IMR-90 (cell line): ENCODE measurements around the gene NREP. TPM values are rescaled to one million over a fixed set of nuclear protein-coding genes. Genes with fewer than 3 reads are reported as not detected.

Experiments
- ATAC-seq: fragments of 200-7000 bp; cut with Tn5 transposase; 2 replicates; pipeline ENCODE4 v1.9.1; 2020; ENCODE audit warnings: low read depth, mild to moderate bottlenecking, moderate library complexity
- BruUV-seq: library from RNA; stranded (reverse); fragments of 400-500 nt; replicated peaks from 2 replicates; lab custom pipeline; 2021; lab: Mats Ljungman, UMichigan
- CTCF ChIA-PET: fragments of 300-600 bp; formaldehyde crosslinking; extraction: SDS; loops from one replicate; lab custom pipeline; 2021; ENCODE audit warnings: antibody characterized with exemption; lab: Yijun Ruan, JAX
- POLR2A ChIA-PET: fragments of 300-600 bp; sonication (Branson Sonifier 250); formaldehyde crosslinking; loops from one replicate; lab custom pipeline; 2022; ENCODE audit warnings: antibody characterized with exemption; ENCODE audit not compliant: unreplicated experiment; lab: Charles Lee
- DNase-seq: peaks from one replicate; pipeline ENCODE4 v3.0.0; 2013
- H2AFZ ChIP-seq: replicated peaks from 2 replicates; pipeline ENCODE3; 2013; ENCODE audit warnings: low read length, mild to moderate bottlenecking; ENCODE audit not compliant: poor library complexity
- H2AK5ac ChIP-seq: 2 replicates; pipeline ENCODE4 v1.6.1; 2013; ENCODE audit warnings: low read depth, low read length, inconsistent platforms
- H2AK9ac ChIP-seq: replicated peaks from 2 replicates; pipeline ENCODE3; 2013; ENCODE audit warnings: mild to moderate bottlenecking, low read depth, low read length, moderate library complexity; ENCODE audit not compliant: poor library complexity
- H2BK120ac ChIP-seq: 2 replicates; pipeline ENCODE4 v1.6.1; 2013; ENCODE audit warnings: low read depth, low read length, inconsistent platforms
- H2BK15ac ChIP-seq: 3 replicates; pipeline ENCODE4 v1.6.1; 2013; ENCODE audit warnings: low read depth, low read length, inconsistent platforms
- H2BK20ac ChIP-seq: 2 replicates; pipeline ENCODE4 v1.6.1; 2013; ENCODE audit warnings: low read depth, mild to moderate bottlenecking, inconsistent platforms, low read length, moderate library complexity
- H2BK5ac ChIP-seq: 2 replicates; pipeline ENCODE4 v1.6.1; 2013; ENCODE audit warnings: mild to moderate bottlenecking, low read depth, low read length, inconsistent platforms; ENCODE audit not compliant: poor library complexity, severe bottlenecking
- H3K14ac ChIP-seq: replicated peaks from 2 replicates; pipeline ENCODE4 v1.6.1; 2013; ENCODE audit warnings: low read depth, low read length, inconsistent platforms
- H3K18ac ChIP-seq: 2 replicates; pipeline ENCODE4 v1.6.1; 2013; ENCODE audit warnings: low read depth, low read length, control low read depth
- H3K23ac ChIP-seq: 2 replicates; pipeline ENCODE4 v1.6.1; 2013; ENCODE audit warnings: low read depth, low read length, inconsistent platforms
- H3K27ac ChIP-seq: 2 replicates; pipeline ENCODE4 v1.5.1; 2013; ENCODE audit warnings: mild to moderate bottlenecking, control low read depth, low read length; ENCODE audit not compliant: insufficient read depth
- H3K27me3 ChIP-seq: 2 replicates; pipeline ENCODE4 v1.6.1; 2013; ENCODE audit warnings: low read length; ENCODE audit not compliant: control insufficient read depth, insufficient read depth
- H3K36me3 ChIP-seq: 2 replicates; pipeline ENCODE4 v1.6.1; 2013; ENCODE audit warnings: low read length, mixed read lengths; ENCODE audit not compliant: control insufficient read depth, insufficient read depth
- H3K4ac ChIP-seq: 2 replicates; pipeline ENCODE4 v1.6.1; 2013; ENCODE audit warnings: low read depth, low read length, inconsistent platforms
- H3K4me1 ChIP-seq: 2 replicates; pipeline ENCODE4 v1.6.1; 2013; ENCODE audit warnings: low read length, mixed read lengths; ENCODE audit not compliant: control insufficient read depth, insufficient read depth
- H3K4me2 ChIP-seq: 2 replicates; pipeline ENCODE4 v1.6.1; 2013; ENCODE audit warnings: low read depth, mild to moderate bottlenecking, control low read depth, low read length, moderate library complexity
- H3K4me3 ChIP-seq: 2 replicates; pipeline ENCODE4 v1.5.1; 2013; ENCODE audit warnings: low read depth, mild to moderate bottlenecking, control low read depth, low read length, moderate library complexity; ENCODE audit not compliant: insufficient read depth
- H3K56ac ChIP-seq: 2 replicates; pipeline ENCODE4 v1.6.1; 2013; ENCODE audit warnings: low read length, inconsistent platforms; ENCODE audit not compliant: insufficient read depth; ENCODE audit errors: extremely low read depth
- H3K79me1 ChIP-seq, 2 experiments: 2 replicates each; pipeline ENCODE4 v1.6.1; 2013; ENCODE audit warnings: low read length in 2 of 2, inconsistent platforms in 1 of 2, low read depth in 1 of 2
- H3K9ac ChIP-seq: 2 replicates; pipeline ENCODE4 v1.6.1; 2013; ENCODE audit warnings: low read depth, low read length, control low read depth
- H3K9me1 ChIP-seq: 2 replicates; pipeline ENCODE4 v1.6.1; 2013; ENCODE audit warnings: low read length, inconsistent platforms; ENCODE audit not compliant: insufficient read depth
- H3K9me3 ChIP-seq: 2 replicates; pipeline ENCODE4 v1.6.1; 2013; ENCODE audit warnings: low read length; ENCODE audit not compliant: control insufficient read depth, insufficient read depth
- H4K20me1 ChIP-seq: 2 replicates; pipeline ENCODE4 v1.6.1; 2013; ENCODE audit warnings: low read length, inconsistent platforms; ENCODE audit not compliant: insufficient read depth
- H4K5ac ChIP-seq: 2 replicates; pipeline ENCODE4 v1.6.1; 2013; ENCODE audit warnings: mild to moderate bottlenecking, low read depth, low read length, control low read depth
- H4K8ac ChIP-seq, 2 experiments: 2 replicates each; pipeline ENCODE4 v1.6.1; 2013; ENCODE audit warnings: low read depth in 2 of 2, low read length in 2 of 2, control low read depth in 1 of 2, inconsistent platforms in 1 of 2
- H4K91ac ChIP-seq: 2 replicates; pipeline ENCODE4 v1.6.1; 2013; ENCODE audit warnings: low read depth, low read length, inconsistent platforms; ENCODE audit not compliant: insufficient read depth
- CHD1 ChIP-seq: IDR thresholded peaks from 2 replicates; pipeline ENCODE4 v1.6.1; 2012; ENCODE audit warnings: low read depth, low read length, improper control_type of control experiment
- MAFK ChIP-seq: IDR thresholded peaks from 2 replicates; pipeline ENCODE4 v1.6.1; 2012; ENCODE audit warnings: low read depth, low read length, improper control_type of control experiment
- MAZ ChIP-seq: IDR thresholded peaks from 2 replicates; pipeline ENCODE4 v1.6.1; 2012; ENCODE audit warnings: low read depth, mild to moderate bottlenecking, low read length, improper control_type of control experiment, moderate library complexity, borderline replicate concordance
- RCOR1 ChIP-seq: IDR thresholded peaks from 2 replicates; pipeline ENCODE4 v1.6.1; 2012; ENCODE audit warnings: mild to moderate bottlenecking, low read length, improper control_type of control experiment; ENCODE audit not compliant: insufficient replicate concordance
- RFX5 ChIP-seq: IDR thresholded peaks from 2 replicates; pipeline ENCODE4 v1.8.0; 2012; ENCODE audit warnings: low read depth, mild to moderate bottlenecking, low read length, moderate library complexity
- USF2 ChIP-seq: fragments of 150-350 bp; IDR thresholded peaks from 2 replicates; pipeline ENCODE4 v1.6.1; 2017; ENCODE audit warnings: mild to moderate bottlenecking, antibody characterized with exemption, low read length, low read depth
- WGBS, 2 experiments: methylation state at CpG; one replicate each; pipeline versions ENCODE4 v1.1.5 to v1.1.7; 2013; ENCODE audit warnings: missing lambda C conversion rate in 2 of 2; ENCODE audit not compliant: insufficient read length in 1 of 2; ENCODE audit errors: extremely low coverage in 2 of 2; 5-methylcytosine and 5-hydroxymethylcytosine counted together
- dilution Hi-C: fragments of 300-500 bp; cut with HindIII; formaldehyde crosslinking; loops from one replicate; pipeline ENCODE4 v1.14.3; 2018; ENCODE audit warnings: low sequenced_read_pairs; ENCODE audit not compliant: unreplicated experiment
- in situ Hi-C: fragments of 300-500 bp; cut with MboI; formaldehyde crosslinking; loops from 3 replicates; pipeline ENCODE4 v1.14.3; 2019; ENCODE audit warnings: low sequenced_read_pairs, inconsistent platforms, mixed read lengths
- intact Hi-C: fragments of 100-400 bp; cut with micrococcal nuclease; formaldehyde crosslinking; loops from 2 replicates; pipeline ENCODE4 v1.10.0; 2022
- polyA plus RNA-seq, 3 experiments: library from polyadenylated mRNA; depleted of rRNA; stranded (reverse); fragments of >200 nt; gene quantifications; 2 replicates each; pipeline ENCODE4 v1.2.3, GENCODE V29; 2012; ENCODE audit warnings: low replicate concordance in 1 of 3
- total RNA-seq: library from RNA; depleted of rRNA; stranded (reverse); fragments of >200 nt; gene quantifications from 2 replicates; pipeline ENCODE4 v1.2.3, GENCODE V29; 2012

NREP gene
- total and polyA plus RNA-seq, 2 of the 4 experiments (the other 2 are of a cell fraction), result 178 to 277 TPM

- no TSS peak for BruUV-seq
- no CpG with 5 or more reads among the region's 1 CpG for WGBS, 2 experiments
- POLR2A ChIA-PET, result no interaction called here
These were observed 49.3 kb downstream of the NREP start for GRCh38 chr5:111707630-111708164.

More at GRCh38 chr5:111707630-111708164, 49.3 kb downstream of the NREP start:
- no peak overlapping the region for H3K14ac ChIP-seq
- no peaks in the 10 kb centered on the region for H3K27me3 ChIP-seq
- CTCF ChIA-PET, result no interaction called here
- H4K20me1 ChIP-seq, result no peaks in the 10 kb centered on the region
- H3K9me1 ChIP-seq, result no peaks in the 10 kb centered on the region
- no peaks in the 10 kb centered on the region for H3K79me1 ChIP-seq
- H4K8ac ChIP-seq, result no peak overlapping the region
- H2BK20ac ChIP-seq, result no peak overlapping the region
- H3K56ac ChIP-seq, result no peak overlapping the region
- H3K4me3 ChIP-seq, result no peak overlapping the region
- H3K23ac ChIP-seq, result no peak overlapping the region
- no peak overlapping the region for H3K18ac ChIP-seq
- no peak overlapping the region for H4K91ac ChIP-seq
- no peak overlapping the region for H2BK15ac ChIP-seq
- no peaks in the 10 kb centered on the region for H3K4me1 ChIP-seq
- no peak overlapping the region for H2AK9ac ChIP-seq
- no peak overlapping the region for H2BK120ac ChIP-seq
- no peak overlapping the region for H2AFZ ChIP-seq
- H3K9ac ChIP-seq, result no peak overlapping the region
- no peaks in the 10 kb centered on the region for H3K36me3 ChIP-seq
- TF ChIP-seq RCOR1, result no peak
- no peak for TF ChIP-seq CHD1
- TF ChIP-seq MAZ, result no peak
- peak; percentile 81 for TF ChIP-seq MAFK
- TF ChIP-seq RFX5, result no peak
- TF ChIP-seq USF2, result no peak
- ATAC-seq (no peak), DNase-seq (no peak)
- dilution Hi-C loops (no loop called here), in situ Hi-C loops (no loop called here), intact Hi-C loops (no loop called here)
- no peak overlapping the region for H2AK5ac ChIP-seq
- H3K4ac ChIP-seq, result no peak overlapping the region
- no peak overlapping the region for H2BK5ac ChIP-seq
- no peak overlapping the region for H3K4me2 ChIP-seq
- H3K27ac ChIP-seq, result no peak overlapping the region
- H3K9me3 ChIP-seq, result no peaks in the 10 kb centered on the region
- H4K5ac ChIP-seq, result no peak overlapping the region
